NCI-H1417 (cell line): ENCODE data around the gene P2RY4.
"Not testable (repeated sequence)": the region's sequence is repeated elsewhere in the genome, so short reads cannot be mapped to it uniquely, and the experiment has no call there.

Experiments used
- DNase-seq, 3 experiments: peaks; one replicate each; lab custom pipeline; 2025; lab: John Stamatoyannopoulos, UW

The P2RY4 gene

GRCh38 chrX:70260104-70260503, at the start of gene P2RY4:
TSS of gene P2RY4 (minus strand) at chrX:70260204. CDS start at chrX:70259624, 580 bp downstream.
- DNase-seq = no peak

- no peak for DNase-seq
Observed at GRCh38 chrX:70301716-70302115, 41.7 kb upstream of the P2RY4 start.

GRCh38 chrX:70293621-70294020, 33.6 kb upstream of the P2RY4 start:
- no peak for DNase-seq

GRCh38 chrX:70292788-70293187, 32.8 kb upstream of the P2RY4 start:
- no peak for DNase-seq

- peak; percentile 75 to 83 (median 78) for DNase-seq
Observed at GRCh38 chrX:70289793-70290770, 30.1 kb upstream of the P2RY4 start, which contains the start of the genes KIF4A and PDZD11. TSS of gene KIF4A (plus strand) at chrX:70290104. CDS start at chrX:70290459, 355 bp downstream. TSS of gene PDZD11 (minus strand) at chrX:70289927. CDS start at chrX:70289341, 586 bp downstream.

GRCh38 chrX:70289168-70289792, 29.3 kb upstream of the P2RY4 start:
- no peak for DNase-seq

GRCh38 chrX:70281951-70282350, 21.9 kb upstream of the P2RY4 start, which contains the start of gene RAB41:
TSS of gene RAB41 (plus strand) at chrX:70282172. CDS start at chrX:70282218, 46 bp downstream.
- DNase-seq = no peak

- no peak for DNase-seq
Observed at GRCh38 chrX:70280573-70280972, 20.6 kb upstream of the P2RY4 start.

GRCh38 chrX:70279081-70279480, 19.1 kb upstream of the P2RY4 start:
- DNase-seq = no peak

- DNase-seq = not testable (repeated sequence)
Observed at GRCh38 chrX:70274029-70274428, 14.0 kb upstream of the P2RY4 start.

GRCh38 chrX:70268034-70268433, 8.0 kb upstream of the P2RY4 start, which contains the start of gene ARR3:
TSS of gene ARR3 (plus strand) at chrX:70268334. CDS start at chrX:70269386, 1,052 bp downstream.
- DNase-seq = no peak

GRCh38 chrX:70264784-70265183, 4.8 kb upstream of the P2RY4 start:
- no peak for DNase-seq

GRCh38 chrX:70262952-70263567, 3.1 kb upstream of the P2RY4 start:
- DNase-seq = peak in 2 of 3 experiments; percentile 19 to 39

GRCh38 chrX:70257423-70258288, 2.3 kb downstream of the P2RY4 start:
- no peak for DNase-seq

GRCh38 chrX:70255452-70255851, 4.6 kb downstream of the P2RY4 start:
- no peak for DNase-seq

- DNase-seq = no peak
Observed at GRCh38 chrX:70254909-70255308, 5.1 kb downstream of the P2RY4 start.

GRCh38 chrX:70254063-70254400, 6.0 kb downstream of the P2RY4 start:
- DNase-seq = no peak

GRCh38 chrX:70253377-70254062, 6.5 kb downstream of the P2RY4 start:
- peak in 1 of 3 experiments; percentile 46 for DNase-seq

- no peak for DNase-seq
Observed at GRCh38 chrX:70252491-70252890, 7.5 kb downstream of the P2RY4 start.

GRCh38 chrX:70247252-70247651, 12.8 kb downstream of the P2RY4 start:
- no peak for DNase-seq

GRCh38 chrX:70244881-70245280, 15.1 kb downstream of the P2RY4 start:
- DNase-seq = no peak
